Germinal center (tissue), 1 donor: ENCODE results near the gene MCTP1.

Experiments used
- DNase-seq: peaks from one replicate; pipeline ENCODE4 v3.0.0; 2012; ENCODE audit warnings: mixed read lengths, low spot score

MCTP1 gene

DNA sequence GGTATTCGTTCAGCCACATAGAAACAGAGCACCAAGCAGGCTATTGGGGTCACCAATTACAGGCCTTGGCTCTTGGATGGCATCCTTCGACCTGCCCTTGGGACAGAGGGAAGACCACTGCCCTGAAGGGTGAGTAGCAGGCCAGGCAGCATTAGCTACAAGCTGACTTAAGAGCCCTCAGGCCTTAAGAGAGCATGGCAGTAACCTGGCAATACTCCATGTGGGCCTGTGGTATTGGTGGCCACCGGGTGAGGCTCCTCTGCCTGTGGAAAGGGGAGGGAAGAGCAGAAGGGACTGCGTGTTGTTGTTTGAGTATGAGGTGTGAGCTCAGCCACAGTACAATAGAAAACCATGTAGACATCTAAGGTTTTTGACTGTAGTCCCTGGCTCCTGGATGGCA lies 170.6 kb downstream of the MCTP1 start:
- DNase-seq, result no peak

DNA sequence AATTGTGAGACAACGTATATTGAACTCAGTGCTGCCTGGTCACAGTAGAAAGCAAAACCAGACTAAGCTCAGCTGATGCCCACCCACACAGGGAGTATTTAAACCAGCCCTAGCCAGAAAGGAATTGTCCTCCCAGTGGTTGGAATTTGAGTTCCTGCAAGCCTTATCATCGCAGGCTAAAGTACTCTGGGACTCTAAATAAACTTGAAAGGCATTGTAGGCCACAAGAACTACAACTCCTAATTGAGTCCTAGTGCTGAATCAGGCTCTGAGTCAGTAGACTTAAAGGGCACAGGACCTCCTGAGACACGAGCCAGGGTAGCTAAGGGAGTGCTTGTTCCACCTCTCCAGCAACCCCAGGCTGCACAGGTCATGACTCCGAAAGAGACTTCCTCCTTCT lies 171.4 kb downstream of the MCTP1 start:
- DNase-seq, result no peak

DNA sequence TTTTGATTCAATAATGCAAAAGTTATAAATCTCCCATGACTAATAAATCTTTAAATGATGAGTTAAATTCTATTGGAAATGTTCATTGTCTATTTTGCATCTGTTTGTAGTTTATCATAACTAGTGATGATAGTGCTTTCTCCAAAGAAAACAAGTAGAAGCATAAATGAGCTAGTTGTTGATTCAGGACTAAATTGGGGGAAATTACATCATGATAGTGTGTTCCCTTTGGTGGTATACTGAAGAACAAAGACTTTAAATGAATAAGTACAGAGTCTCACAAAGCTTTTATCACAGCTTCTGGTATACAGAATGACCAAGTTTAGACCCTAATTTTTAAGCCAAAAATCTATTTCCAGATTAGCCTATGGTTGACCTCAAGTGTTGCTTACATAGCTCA lies 173.8 kb downstream of the MCTP1 start:
- DNase-seq, result no peak

DNA sequence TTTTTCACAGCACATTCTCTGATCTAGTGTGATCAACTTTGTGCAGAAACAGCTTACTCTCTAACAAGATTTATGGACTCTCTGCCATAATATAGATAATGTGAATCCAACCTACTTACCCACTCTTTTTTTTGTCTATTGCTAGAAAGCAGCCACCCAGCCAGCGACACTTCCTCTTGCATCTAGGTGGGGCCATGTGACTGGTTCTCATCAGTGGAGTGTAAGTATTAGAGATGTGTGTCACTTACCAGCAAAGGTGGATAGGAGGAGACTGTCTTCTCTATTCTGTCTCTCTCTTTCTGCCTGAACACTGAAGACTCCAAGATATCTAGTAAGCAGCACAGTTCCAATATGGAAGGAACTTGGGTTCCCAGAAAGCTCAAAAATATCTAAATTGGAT lies 174.8 kb downstream of the MCTP1 start:
- DNase-seq, result no peak

DNA sequence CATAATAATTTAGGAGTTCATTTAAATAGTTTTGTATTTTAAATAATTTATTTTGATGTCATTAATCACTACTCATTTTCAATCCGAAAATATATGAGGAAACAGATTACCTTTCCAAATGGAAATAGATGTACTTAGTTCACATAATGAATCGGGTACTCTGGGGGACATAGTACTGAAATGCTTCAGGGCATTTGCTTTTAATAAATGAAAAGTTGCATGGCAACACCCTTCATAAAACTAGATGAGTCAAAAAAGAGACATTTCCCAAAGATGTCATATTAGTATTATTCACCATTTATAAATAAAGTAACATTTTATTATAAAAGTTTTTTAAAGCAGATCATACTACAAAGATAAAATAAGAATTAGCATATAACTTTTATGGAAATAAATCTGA lies 177.8 kb downstream of the MCTP1 start:
- DNase-seq, result no peak

- no peak for DNase-seq
Observed at GRCh38 chr5:95105638-95106037, 179.3 kb downstream of the MCTP1 start.

GRCh38 chr5:95102687-95103086 lies 182.2 kb downstream of the MCTP1 start:
- DNase-seq, result no peak

DNA sequence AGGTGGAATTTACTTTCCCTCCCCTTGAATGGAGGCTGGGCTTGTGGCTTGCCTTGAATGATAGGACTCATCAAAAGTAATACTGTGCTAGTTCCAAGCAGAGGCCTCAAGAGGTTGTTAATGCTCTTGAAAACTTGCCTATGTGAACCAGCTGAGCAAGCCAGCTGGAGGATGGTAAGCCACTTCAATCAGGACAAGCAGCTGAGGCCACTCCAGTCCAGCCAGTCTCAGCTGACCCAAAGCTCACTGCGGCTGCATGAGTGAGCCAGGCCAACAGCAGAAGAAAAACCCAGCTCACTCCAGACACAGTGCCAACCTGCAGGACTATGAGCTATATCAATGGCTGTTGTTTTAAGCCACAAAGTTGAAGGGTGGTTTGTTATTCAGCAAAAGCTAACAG lies 182.8 kb downstream of the MCTP1 start:
- DNase-seq, result no peak

DNA sequence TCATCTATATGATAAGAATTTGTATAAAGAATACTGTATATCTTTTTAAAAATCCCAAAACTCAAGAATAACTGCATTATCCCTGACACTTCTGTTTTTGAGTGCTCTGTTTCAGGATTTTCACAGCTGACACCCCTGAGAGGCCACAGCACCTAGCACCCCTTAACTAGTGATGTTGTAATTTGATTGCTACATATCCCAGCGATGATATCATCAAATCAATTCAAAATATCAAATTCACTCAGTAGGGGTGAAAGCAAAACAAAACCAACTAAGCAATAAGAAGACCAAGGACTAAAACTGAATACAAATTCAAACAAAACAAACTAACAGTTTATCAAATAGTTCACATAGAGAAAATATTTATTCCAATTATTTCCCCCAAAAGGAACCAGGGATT lies 184.3 kb downstream of the MCTP1 start:
- DNase-seq, result no peak

DNA sequence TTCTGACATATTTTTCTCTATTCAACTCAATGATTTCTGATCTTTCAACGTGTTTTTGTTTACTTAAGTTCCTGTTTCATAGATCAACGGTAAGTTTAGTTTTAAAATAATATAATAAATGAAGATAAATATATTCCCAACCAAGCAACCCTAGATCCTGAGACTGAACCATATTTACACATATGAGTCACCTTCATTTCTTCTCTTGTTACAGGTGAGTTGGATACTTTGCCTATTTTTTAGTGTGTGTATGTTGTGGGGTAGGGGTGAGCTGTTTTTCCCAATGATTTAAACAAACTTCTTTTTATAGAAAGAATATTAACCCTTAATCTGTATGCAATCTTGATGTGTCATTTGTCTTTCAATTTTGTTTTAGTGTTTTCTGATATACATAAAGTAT lies 186.9 kb downstream of the MCTP1 start:
- no peak for DNase-seq

GRCh38 chr5:95093211-95093610 lies 191.7 kb downstream of the MCTP1 start:
- no peak for DNase-seq

- DNase-seq, result no peak
Observed at GRCh38 chr5:95090774-95091173, 194.1 kb downstream of the MCTP1 start.

GRCh38 chr5:95087816-95088317 lies 197.0 kb downstream of the MCTP1 start:
- DNase-seq, result no peak

GRCh38 chr5:95086927-95087815 lies 197.7 kb downstream of the MCTP1 start:
- DNase-seq, result no peak

DNA sequence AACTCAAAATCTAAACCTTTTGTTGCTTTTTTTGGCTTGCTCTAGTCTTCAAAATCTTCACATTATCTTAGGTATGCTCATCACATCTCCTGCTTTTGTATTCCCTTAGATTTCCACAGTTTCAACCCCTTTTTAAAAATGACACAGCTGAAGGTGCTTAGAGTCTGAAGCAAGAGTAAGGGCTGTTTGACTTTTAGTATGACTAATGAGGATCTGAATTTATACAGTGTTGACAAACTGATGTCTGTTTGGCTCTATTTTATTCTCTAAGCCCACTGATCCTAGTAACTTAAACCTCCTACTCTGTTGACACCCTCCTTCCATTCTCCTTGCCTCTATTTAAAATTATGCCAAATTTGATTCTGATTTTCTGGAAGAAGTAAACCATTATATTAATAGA lies 200.1 kb downstream of the MCTP1 start:
- no peak for DNase-seq

DNA sequence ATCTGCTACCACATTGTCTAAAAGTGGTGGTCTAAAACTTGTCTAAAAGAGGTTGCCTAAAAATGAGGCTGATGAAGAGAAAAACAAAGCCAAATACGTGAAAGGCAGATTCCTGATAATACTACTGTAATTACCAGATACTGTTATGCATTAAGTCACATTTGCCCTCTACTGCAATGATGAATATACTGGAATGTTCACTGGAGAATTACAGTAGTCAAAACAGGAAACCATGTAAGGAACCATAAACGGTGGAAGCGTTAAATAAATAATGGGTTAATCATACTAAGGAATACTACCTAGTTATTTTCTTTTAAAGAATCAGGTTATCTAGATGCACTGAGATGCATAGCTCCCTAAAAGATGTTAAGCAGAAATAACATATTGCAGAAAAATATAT lies 201.3 kb downstream of the MCTP1 start:
- no peak for DNase-seq

- no peak for DNase-seq
Observed at GRCh38 chr5:95081982-95082381, 202.9 kb downstream of the MCTP1 start.

GRCh38 chr5:95081500-95081960 lies 203.4 kb downstream of the MCTP1 start:
- no peak for DNase-seq

DNA sequence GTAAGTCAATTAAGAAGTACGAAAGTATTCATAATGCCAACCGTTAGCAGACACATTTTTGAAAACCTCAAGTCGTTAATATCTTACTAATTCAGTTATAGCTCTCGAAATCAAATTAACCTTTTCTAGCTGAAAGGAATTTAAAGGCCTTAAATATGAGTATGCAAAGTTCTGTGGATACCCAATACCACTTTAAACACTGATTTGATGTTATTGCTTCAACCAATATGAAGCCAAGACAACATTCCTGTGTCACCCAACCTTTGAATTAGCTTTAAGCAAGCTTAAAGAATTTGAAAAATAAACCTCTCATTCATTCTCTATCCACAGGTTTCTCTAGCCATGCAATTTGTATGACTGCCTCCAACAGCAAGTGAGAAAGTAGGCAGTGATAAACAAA lies 204.5 kb downstream of the MCTP1 start:
- DNase-seq, result no peak

DNA sequence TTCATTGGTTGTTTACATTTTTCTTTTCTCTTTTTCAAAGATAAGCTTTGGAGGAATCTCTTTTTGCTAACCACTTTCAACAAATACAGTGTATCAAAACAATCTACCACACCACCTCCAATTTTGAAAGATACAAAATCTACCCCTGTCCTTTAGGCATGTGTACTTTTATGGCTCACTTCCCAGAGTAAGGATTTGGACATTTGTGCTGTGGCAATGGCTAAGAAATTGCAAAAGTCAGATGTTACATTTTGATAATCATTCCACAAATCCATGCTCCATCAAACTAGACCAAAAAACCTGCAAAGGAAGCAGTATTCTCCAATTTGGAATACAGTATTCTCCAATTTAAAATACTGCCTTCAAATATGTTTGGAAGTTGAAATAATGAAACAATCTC lies 204.9 kb downstream of the MCTP1 start:
- DNase-seq, result no peak

DNA sequence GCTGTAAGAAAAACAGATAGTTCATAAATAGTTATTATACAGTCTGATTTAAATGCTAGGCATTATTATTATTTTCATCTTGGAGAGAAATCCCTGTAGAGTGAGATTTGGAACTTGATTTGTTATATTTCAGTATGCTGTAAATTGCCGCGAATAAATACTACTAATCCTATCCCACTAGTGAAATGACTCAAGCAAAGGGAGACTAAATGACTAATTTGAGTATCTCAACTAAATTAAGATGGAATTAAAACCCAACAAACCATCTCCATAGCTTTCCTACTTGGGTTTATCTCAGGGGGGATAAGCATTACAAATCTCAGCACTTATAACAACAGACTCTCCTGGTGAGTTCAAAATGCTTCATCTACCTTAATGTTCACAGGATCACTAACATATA lies 206.0 kb downstream of the MCTP1 start:
- DNase-seq, result no peak

- DNase-seq, result no peak
Observed at GRCh38 chr5:95076395-95077185, 208.3 kb downstream of the MCTP1 start.

DNA sequence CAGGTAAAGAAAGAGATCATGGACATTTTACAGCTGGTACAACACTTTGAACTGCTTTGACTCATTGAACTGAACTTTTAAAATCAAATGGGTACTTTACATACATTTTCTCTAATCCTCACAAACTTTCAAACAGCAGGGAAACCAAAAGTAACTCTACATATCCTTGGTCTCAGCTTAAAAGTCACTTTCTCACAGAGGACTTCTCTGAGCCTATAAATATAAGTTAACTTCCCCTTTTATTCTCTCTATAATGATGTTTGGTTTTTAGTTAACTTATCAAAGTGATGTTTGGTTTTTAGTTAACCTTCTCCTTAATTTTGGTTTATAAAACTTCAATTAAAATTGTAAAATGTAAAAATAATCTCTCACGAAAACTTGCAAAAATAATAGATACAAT lies 209.8 kb downstream of the MCTP1 start:
- no peak for DNase-seq
